HG03139 (cell line): ENCODE results near the gene XRCC5.

Experiments
- ATAC-seq: cut with Tn5 transposase; IDR thresholded peaks from one replicate; pipeline ENCODE4 v1.9.1; 2021; ENCODE audit not compliant: unreplicated experiment

The XRCC5 gene

DNA sequence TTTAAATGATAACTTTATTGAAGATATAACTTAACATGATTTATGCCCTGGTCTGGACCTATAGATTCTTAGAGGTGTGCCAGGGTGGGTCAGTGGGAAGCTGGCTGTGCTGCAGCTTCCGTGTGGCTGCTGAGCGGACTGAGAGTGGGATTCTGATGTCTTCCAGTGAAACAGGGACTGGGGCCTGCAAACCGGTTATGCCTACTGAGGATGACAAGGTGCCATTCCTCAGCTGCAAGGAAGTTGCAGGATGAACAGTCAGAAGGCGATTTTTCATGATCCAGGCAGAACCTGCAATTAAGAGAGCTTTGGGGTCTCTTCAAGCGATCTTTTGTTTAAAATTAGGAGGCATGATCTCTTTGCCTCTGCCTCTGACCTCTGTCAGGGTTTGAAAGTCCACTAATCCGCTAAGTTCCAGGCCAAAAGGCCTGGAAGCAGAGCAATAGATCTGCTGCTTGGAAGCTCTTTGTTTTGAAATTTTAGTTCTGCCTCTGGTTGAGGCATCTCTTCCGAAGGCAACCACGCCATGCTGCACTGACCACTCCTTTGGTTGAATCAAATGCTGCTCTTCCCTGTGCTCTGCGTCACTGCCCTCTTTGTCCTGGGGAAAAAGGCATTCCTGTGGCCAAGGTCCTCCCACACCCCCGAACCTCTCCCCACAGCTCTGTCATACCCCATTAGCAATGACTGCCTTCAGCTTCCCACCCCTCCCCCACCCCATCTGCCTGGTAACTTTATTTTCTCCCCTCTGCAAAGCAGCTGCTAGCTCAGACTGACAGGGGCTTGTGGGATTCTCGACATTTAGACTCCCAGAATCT is 25.5 kb upstream of the XRCC5 start:
- ATAC-seq = no peak

GRCh38 chr2:216084547-216084946 is 24.6 kb upstream of the XRCC5 start:
- no peak for ATAC-seq

GRCh38 chr2:216086207-216086893 is 22.8 kb upstream of the XRCC5 start:
- no peak for ATAC-seq

- no peak for ATAC-seq
These were observed 18.8 kb upstream of the XRCC5 start for GRCh38 chr2:216090369-216090786.

GRCh38 chr2:216092646-216093045 is 16.5 kb upstream of the XRCC5 start:
- no peak for ATAC-seq

GRCh38 chr2:216094701-216095100 is 14.4 kb upstream of the XRCC5 start:
- no peak for ATAC-seq

DNA sequence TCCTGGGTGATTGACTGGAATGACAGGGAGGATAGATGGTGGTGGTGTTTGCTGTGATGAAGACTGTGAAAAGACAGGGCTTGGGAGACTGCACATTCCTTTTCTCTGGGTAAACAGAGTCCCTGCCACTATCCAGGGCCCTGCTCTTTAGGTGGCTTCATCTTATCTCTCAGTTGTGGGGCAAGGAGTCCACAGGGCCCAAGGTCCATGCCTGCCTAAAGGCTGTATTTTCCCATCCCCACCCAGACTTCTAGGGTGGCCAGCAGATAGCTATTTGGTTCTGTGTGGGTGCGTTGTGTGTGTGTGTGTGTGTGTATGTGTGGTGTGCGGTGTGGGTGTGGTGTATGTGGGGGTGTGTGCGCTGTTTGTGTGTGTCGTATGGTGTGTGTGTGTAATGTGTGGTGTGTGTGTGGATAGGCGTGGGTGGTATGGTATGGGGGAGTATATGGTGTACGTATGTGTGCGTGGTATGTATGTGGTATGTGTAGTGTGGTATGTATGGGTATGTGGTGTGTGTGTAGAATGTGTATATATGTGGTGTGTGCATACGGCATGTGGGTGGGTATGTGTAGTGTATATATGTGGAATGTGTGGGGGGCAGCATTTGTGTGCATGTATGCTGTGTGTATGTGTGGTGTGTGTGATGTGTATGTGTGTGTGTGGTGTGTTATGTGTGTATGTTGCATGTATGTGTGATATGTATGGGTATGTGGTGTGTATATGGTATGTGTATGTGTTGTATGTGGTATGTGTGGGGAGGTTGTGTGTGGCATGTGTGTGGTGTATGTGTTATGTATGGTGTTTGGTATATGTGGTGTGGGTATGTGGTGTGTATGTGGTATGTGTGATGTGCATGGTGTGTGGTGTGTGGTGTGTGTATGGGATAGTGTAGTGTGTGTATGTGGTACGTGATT is 10.5 kb upstream of the XRCC5 start:
- ATAC-seq = no peak

DNA sequence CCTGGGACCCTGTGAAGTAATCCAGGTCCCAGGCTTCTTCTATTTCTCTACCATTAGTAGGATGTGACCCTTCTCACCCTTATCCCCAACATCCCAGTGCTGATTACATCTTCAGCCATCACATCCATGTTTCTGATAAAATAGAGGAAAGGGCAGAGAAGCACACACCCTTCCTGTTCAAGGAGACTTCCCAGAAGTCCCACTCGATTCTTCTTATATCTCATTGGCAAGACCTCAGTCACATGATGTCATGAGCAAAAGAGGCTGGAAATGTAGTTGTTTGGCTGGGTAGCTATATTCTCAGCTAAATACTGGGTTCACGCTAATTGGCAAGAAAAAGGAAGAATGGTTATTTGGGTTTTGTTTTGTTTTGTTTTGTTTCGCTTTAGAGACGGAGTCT is 8.0 kb upstream of the XRCC5 start:
- no peak for ATAC-seq

DNA sequence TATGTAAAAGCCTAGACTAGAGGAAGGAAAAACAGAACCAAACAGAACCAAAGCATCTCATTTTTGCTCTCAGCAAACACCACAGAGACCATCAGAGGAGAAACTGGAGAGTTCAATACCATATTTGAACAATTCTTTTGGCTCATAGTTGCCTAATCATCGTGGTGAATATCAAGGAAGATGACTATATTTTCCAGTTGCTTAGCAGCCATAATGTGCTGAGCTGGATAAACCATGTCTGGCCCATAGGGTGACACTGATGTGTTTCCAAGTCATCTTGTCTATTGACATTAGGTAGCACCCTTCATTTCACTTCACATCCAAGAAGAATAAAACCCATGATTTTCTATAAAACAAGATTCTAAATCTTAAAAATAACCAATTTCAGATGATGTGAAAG is 5.9 kb upstream of the XRCC5 start:
- no peak for ATAC-seq

DNA sequence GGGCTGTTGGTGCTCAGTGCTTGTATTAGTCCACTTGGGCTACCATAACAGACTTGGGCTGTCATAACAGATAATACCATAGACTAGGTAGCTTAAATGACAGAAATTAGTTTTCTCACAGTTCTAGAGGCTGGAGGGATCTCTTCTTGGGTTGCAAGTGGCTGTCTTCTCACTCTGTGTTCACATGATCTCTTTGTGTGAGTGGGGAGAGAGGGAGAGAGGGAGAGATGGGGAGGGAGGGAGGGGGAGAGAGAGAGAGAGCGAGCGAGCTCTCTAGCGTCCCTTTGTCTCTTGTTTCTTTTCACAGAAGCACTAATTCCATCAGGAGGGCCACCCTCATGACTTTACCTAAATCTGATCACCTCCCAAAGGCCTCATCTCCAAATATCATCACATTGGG is 4.5 kb upstream of the XRCC5 start:
- ATAC-seq = no peak

DNA sequence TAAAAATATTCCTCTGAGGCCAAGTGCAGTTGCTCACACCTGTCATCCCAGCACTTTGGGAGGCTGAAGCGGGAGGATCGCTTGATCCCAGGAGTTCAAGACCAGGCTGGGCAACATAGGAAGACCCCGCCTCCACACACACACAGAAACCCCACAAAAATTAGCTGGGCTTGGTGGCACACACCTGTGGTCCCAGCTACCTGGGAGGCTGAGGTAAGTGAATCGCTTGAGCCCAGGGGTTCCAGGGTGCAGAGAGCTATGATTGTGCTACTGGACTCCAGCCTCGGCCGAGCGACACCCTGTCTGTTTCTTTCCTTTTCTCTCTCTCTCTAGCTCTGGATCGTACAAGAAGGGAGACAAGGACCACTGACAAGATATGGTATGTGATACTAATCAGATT is 1.8 kb upstream of the XRCC5 start:
- no peak for ATAC-seq

- no peak for ATAC-seq
These were observed 1.4 kb upstream of the XRCC5 start for GRCh38 chr2:216107760-216108159.

DNA sequence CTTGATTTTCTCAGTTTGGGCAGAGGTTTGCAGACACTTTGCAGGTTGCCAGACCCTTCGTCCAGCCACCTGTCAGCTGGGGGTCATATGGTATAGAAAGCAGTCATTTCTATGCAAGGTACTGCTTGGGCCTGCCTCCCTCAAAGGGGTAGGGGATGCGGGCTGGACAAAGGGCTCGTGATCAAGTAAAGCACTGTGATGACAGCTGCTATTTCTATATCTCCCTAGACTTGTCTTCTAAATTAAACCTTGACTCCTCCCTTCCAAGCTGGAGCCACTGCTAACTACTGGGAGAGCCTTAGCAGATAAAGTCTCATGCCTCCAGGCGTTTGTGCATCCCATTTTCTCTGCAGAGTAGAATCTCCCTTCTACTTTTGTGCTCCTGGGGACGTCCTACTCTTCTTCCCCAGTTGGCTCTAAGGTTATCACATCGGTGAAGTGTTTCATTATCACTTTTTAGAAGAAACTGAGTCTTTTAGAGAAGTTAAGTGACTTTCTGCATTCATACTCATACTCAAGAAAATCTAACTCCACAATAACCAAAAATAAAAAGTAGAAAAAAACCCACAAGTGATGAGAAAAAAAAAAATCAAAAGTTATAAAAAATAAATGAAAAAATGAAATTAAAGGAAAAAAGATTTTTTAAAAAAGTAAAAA is 710 bp upstream of the XRCC5 start:
- no peak for ATAC-seq

- no peak for ATAC-seq
These were observed 940 bp downstream of the XRCC5 start for GRCh38 chr2:216109962-216110614.

- ATAC-seq = no peak
These were observed 1.5 kb downstream of the XRCC5 start for GRCh38 chr2:216110620-216111019.

DNA sequence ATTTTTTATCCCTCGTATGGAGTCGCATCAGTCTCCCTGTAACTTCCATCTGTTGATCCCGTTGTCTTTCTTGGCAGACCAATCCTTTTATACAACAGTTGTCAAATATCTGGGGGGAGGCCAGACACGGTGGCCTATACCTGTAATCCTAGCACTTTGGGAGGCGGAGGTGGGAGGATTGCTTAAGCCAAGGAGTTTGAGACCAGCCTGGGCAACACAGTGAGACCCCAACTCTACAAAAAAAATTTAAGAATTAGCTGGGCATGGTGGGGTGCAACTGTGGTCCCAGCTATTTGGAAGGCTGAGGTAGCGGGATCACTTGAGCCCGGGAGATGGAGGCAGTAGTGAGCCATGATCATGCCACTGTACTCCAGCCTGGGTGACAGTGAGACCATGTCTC is 2.0 kb downstream of the XRCC5 start:
- no peak for ATAC-seq

DNA sequence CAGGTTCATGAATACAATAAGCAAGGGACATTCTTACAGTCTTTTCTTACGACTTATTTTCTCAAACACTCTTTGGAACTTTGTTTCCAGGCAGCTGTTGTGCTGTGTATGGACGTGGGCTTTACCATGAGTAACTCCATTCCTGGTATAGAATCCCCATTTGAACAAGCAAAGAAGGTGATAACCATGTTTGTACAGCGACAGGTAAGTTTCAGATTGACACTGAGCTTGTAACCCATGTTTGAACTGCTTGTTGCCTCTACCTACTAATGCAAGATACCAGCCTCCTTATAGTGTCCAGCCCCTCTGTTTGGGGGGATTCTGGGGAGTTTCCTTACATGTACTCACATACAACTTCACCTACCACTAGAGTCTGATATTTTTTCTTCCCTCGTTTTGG is 3.8 kb downstream of the XRCC5 start:
- no peak for ATAC-seq

DNA sequence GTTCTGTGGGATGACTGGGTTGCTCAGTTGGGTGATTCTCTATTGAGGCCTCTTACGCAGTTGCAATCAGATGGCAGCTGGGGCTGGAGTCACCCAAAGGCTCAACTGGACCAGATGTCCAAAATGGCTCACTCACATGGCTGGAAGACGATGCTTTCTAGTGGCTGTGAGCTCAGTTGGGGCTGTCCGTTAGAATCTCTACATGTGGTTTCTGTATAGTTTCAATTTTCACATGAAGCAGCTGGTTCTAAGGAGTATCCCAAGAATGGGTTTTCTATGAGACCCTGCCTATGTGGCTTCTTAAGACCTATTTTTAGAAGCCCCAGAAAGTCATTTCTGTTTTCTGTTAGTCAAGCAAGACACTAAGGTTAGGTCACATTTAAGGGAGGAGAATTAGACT is 4.4 kb downstream of the XRCC5 start:
- peak; percentile 78 for ATAC-seq

DNA sequence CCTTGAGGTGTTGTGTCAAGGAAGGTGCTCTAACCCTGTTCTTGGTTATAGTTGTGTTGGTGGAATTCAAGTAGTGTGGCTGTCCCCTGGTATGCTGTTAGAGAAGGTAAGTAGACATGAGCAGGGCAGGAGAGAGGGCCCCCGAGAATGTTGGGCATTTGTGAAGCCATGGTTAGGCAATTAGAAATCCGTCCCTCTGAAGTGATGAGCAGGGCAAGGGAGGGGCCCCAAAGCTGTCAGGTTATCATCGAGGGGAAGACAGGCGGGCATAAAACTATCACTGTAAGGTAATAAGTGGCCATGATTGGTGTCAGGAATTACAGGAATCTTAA is 5.2 kb downstream of the XRCC5 start:
- no peak for ATAC-seq

DNA sequence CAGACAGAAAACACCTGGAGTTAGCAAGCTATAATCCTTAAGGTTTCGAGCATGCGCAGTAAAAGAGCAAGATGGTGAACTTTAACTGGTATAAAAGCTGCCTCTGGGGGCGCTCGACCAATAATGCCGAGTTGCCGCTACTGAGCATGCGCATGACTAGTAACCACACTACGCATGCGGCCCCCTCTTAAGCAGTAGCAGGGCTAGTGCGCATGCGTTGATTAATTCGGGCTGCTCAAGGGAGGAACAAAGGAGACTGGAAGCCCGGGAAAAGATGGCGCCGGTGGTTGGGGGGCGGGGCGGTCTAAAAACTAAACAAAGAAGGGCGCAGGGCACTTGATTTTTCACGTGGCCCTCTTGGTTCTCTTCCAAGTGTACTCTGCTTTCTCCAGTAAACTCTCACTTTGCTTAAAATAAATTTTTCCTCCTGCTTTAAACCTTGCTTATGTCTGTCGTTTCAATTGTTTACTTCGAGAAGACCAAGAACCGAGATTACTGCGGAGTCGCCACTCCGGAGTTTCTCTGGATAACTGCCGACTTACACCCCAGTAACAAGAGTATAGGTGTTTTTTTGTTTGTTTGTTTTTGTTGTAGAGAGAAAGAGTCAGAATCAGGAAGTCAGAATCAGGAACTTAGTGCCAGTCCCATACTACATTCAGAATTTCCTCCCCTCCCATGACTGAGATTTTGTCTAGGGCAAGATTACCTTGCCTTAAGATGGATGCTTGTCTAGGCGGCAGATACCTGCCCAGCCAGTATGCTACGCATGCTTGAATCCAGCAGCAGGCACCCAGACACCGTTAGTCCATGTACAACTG is 5.8 kb downstream of the XRCC5 start:
- peak; percentile 25 for ATAC-seq
